Brain microvascular endothelial cell (primary cell): ENCODE results near the gene GFOD2.

Experiments used
- DNase-seq: peaks from one replicate; pipeline ENCODE4 v3.0.0-alpha.2; 2020
- H3K27ac ChIP-seq: fragments of 250-450 bp; sonication (Bioruptor Pico); 2 replicates; pipeline ENCODE4 v1.5.1; 2020; ENCODE audit warnings: mild to moderate bottlenecking, moderate library complexity
- H3K27me3 ChIP-seq: fragments of 250-450 bp; sonication (Bioruptor Pico); replicated peaks from 2 replicates; pipeline ENCODE4 v1.5.1; 2020; ENCODE audit warnings: mild to moderate bottlenecking
- H3K36me3 ChIP-seq: fragments of 250-450 bp; sonication (Bioruptor Pico); replicated peaks from 2 replicates; pipeline ENCODE4 v1.5.1; 2020; ENCODE audit warnings: mild to moderate bottlenecking
- H3K4me3 ChIP-seq: 2 replicates; pipeline ENCODE4 v1.5.1; 2011; ENCODE audit warnings: low read depth, mild to moderate bottlenecking, control low read depth, low read length, moderate library complexity
- in situ Hi-C: cut with HindIII; loops from 2 replicates; pipeline ENCODE4 v1.10.0; 2017; ENCODE audit warnings: low sequenced_read_pairs, low pct_ligation_motif_present
- TF ChIP-seq, protein P1 (sequence below): IDR thresholded peaks from 2 replicates; pipeline ENCODE4 v1.5.1; 2011; ENCODE audit warnings: low read depth, mild to moderate bottlenecking, moderate library complexity, low read length, control low read depth, inconsistent platforms; ENCODE audit errors: missing control alignments

The GFOD2 gene

DNA sequence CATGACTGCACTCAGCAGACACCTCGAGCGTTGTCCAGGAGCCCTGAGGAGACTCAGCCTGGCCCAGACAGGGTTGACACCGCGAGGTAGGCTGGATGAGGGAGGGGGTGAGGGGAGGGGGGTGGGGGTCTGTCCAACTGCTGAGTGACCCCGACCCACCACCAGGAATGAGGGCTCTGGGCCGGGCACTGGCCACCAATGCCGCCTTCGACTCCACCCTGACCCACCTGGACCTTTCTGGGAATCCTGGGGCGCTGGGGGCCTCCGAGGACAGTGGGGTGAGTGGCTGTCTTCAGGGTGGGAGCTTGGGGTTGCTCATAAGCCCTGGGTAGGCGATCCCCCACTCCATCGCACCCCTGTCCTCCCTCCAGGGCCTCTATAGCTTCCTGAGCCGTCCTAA lies 71.4 kb downstream of the GFOD2 start:
- Histone ChIP-seq H3K4me3 (no peak overlapping the region), H3K27ac (no peak overlapping the region), H3K27me3 (peaks cover 47% of the 10 kb centered on the region), H3K36me3 (no peaks in the 10 kb centered on the region)
- no peak for DNase-seq
- TF ChIP-seq, protein P1, sequence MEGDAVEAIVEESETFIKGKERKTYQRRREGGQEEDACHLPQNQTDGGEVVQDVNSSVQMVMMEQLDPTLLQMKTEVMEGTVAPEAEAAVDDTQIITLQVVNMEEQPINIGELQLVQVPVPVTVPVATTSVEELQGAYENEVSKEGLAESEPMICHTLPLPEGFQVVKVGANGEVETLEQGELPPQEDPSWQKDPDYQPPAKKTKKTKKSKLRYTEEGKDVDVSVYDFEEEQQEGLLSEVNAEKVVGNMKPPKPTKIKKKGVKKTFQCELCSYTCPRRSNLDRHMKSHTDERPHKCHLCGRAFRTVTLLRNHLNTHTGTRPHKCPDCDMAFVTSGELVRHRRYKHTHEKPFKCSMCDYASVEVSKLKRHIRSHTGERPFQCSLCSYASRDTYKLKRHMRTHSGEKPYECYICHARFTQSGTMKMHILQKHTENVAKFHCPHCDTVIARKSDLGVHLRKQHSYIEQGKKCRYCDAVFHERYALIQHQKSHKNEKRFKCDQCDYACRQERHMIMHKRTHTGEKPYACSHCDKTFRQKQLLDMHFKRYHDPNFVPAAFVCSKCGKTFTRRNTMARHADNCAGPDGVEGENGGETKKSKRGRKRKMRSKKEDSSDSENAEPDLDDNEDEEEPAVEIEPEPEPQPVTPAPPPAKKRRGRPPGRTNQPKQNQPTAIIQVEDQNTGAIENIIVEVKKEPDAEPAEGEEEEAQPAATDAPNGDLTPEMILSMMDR: no peak
- in situ Hi-C loops: no loop called here

DNA sequence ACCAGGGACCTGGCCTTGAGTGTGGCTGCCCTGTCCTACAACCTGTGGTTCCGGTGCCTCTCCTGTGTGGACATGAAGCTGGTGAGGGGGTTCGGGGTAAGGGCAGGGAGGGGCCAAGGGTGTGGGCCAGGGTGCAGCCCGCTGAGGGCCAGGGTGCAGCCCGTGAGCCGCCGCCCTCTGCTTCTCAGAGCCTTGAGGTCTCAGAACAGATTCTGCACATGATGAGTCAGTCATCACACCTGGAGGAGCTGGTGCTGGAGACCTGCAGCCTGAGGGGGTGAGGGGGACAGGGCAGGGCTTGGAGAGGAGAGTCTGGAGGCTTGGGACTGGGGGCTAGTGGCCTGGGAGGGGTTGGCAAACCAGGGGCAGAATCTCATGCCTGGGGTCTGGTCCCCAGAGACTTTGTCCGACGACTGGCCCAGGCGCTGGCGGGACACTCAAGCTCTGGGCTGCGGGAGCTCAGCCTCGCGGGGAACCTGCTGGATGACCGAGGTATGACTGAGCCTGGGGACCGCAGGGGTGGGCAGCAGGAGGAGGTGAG lies 71.9 kb downstream of the GFOD2 start:
- peaks cover 44% of the 10 kb centered on the region for H3K27me3 ChIP-seq
- TF ChIP-seq, protein P1: no peak
- no peak overlapping the region for H3K4me3 ChIP-seq
- DNase-seq: no peak
- no peak overlapping the region for H3K27ac ChIP-seq
- H3K36me3 ChIP-seq: no peaks in the 10 kb centered on the region
- in situ Hi-C loops: no loop called here

DNA sequence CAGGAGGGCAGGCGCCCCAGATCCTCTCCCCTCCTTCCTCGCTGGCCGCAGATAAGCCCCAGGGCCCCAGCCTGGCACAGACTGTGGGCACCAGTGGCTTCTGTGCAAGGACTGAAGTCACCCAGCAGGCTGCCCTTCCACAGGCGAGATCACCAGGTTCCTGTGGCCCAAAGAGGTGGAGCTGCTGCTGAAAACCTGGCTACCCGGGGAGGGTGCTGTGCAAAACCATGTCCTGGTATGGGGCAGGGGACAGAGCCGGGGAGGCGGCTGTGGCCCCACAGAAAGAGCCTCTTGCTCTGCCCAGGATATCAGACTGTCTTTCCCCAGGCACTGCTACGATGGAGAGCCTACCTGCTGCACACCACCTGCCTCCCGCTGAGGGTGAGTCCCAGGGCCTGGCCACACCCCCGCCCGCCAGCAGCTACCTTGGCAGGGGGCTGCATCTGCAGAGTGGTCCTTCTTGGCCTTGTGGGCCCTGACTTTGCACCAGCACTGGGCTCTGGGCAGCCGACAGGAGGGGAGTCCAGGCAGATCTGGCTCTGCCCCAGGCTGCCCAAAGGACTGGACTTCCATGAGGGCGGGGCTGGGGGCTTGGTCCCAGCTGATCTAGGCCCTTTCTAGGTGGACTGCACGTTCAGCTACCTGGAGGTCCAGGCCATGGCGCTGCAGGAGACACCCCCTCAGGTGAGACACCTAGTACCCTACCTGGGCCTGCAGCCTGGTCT lies 73.6 kb downstream of the GFOD2 start:
- no peak overlapping the region for H3K27ac ChIP-seq
- no peak overlapping the region for H3K4me3 ChIP-seq
- H3K36me3 ChIP-seq: no peaks in the 10 kb centered on the region
- H3K27me3 ChIP-seq: peaks cover 32% of the 10 kb centered on the region
- TF ChIP-seq, protein P1: no peak
- in situ Hi-C loops: no loop called here
- DNase-seq: no peak

DNA sequence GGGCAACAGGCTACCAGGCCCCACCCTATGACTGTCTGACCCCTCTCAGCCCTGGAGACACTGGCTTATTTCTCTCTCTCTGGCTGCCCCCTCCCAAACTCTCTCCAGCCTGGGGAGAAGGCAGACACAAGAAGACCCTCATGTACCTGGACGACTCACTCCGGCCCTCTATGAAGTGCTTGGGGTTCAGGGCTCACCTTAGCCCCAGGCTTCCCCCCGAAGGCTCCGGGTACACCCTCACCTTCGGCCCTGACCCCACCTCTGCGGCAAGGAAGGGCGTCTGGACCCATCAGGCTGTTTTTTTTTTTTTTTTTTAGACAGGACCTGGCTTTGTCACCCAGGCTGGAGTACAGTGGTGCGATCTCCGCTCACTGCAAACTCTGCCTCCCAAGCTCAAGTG lies 75.1 kb downstream of the GFOD2 start:
- DNase-seq: no peak
- Histone ChIP-seq H3K36me3 (peaks cover 1% of the 10 kb centered on the region), H3K27ac (no peak overlapping the region), H3K4me3 (no peak overlapping the region), H3K27me3 (peaks cover 21% of the 10 kb centered on the region)
- in situ Hi-C loops: no loop called here
- TF ChIP-seq, protein P1: no peak

DNA sequence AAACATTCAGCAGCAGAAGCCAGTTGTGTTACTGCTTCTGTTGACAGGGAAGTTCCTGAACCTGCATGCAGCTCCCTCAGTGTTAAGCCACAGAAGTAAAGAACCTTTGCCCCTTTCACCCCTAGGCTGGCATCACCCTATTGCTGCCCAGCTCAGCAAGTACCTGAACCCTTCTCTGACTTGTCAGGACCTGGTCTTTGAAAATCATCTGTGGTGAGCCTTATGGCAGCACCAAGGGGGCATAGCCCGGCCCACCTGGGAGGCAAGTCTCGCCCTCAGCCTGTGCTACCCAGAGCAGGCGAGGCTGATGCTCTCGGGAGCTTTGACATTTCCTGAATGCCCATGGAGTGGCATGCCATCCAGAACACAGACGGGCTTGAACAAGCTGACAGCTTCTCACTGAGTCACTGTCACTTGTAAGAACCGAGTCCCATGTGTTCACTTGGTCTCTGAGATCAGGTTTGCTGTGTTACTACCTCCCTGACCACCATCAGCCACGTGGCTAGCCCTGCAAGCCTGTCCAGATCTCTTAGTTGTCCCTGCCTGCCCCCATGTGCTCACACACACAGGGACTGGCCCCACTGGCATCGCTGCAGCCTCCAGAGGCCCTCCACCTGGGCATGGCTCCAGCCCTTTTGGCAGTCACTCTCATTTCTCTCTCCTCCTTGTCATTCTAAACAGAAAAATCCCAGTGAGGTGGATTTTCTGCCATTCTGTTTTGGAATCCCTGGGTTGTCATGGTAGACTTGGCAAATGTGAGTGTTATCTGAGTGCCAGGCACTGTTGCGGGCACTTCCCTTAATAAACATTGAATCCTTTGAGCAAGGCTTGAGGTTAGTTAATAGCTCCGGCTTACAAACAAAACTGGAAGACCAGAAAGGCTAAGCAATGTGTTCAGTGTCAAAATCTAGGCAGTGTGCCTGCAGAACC lies 77.1 kb downstream of the GFOD2 start:
- Histone ChIP-seq H3K27ac (no peak overlapping the region), H3K27me3 (peaks cover 7% of the 10 kb centered on the region), H3K36me3 (peaks cover 11% of the 10 kb centered on the region), H3K4me3 (no peak overlapping the region)
- in situ Hi-C loops: no loop called here
- no peak for DNase-seq
- TF ChIP-seq, protein P1: no peak
